SK-N-SH treated with all-trans-retinoic acid at 6 μM for 48 hours (cell line): Measurements from ENCODE around the gene EPC2.

Experiments
- CREB5 ChIP-seq: fragments of 250-450 bp; sonication (Bioruptor Pico); IDR thresholded peaks from 2 replicates; pipeline ENCODE4 v1.5.1; 2020; ENCODE audit warnings: low read depth, mild to moderate bottlenecking, moderate library complexity
- OSR1 ChIP-seq: fragments of 250-450 bp; sonication (Bioruptor Pico); IDR thresholded peaks from 2 replicates; pipeline ENCODE4 v1.8.0; 2022; ENCODE audit warnings: moderate library complexity, mild to moderate bottlenecking, inconsistent platforms
- SNAI2 ChIP-seq: fragments of 250-450 bp; sonication (Bioruptor Pico); IDR thresholded peaks from 2 replicates; pipeline ENCODE4 v1.5.0; 2020; ENCODE audit warnings: mild to moderate bottlenecking, moderate library complexity

- TF ChIP-seq SNAI2 (CRISPR knock-in tag) (no peak), OSR1 (CRISPR knock-in tag) (no peak), CREB5 (CRISPR knock-in tag) (no peak)
These were observed 77.6 kb downstream of the EPC2 start for GRCh38 chr2:148721991-148722777.
